Measurements from ENCODE around the gene TEKTIP1.

DNA sequence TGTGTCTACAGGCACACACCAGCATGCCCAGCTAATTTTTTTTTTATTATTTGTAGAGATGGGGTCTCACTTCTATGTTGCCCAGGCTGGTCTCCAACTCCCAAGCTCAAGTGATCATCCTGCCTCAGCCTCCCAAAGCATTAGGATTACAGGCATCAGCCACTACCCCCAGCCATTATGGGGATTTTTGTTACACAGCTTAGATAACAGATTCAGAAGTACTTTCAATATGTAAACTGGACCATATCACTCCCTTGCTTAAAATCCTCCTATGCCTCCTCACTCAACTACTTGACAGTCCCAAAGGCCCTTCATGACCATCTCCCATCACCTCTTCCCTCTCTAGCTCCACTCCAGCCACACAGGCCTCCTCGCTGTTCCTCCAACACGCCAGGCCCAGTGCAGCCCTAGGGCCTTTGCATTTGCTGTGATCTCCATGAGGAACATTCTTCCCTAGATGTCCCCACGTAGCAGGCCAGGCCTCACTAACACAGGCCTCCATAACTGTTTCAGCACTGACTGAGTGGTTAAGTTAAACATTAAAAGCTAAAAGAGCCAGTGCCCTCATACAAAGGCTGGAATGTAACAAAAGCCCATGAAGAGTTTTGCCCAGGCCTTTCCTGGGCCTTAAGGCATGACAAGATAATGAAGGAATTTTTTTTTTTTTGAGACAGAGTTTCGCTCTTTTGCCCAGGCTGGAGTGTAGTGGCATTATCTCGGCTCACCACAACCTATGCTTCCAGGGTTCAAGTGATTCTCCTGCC lies 41.0 kb upstream of the TEKTIP1 start:
- no peak for TF ChIP-seq ZNF274 (IDR thresholded peaks at IDR 0.05; ENCODE audit: low read depth, low read length)
- TF ChIP-seq YY1 (IDR thresholded peaks at IDR 0.05; ENCODE audit: insufficient read depth, insufficient read length) = no peak
- TF ChIP-seq SUZ12 (IDR thresholded peaks at IDR 0.05; ENCODE audit: extremely low read depth, insufficient read depth, insufficient read length) = no peak

Data from NT2/D1 (cell line).